ENCODE data around the gene MYRFL.

- TF ChIP-seq POLR2A (IDR thresholded peaks at IDR 0.05) (no peak), CTCF (IDR thresholded peaks at IDR 0.05) (no peak)
Measured at GRCh38 chr12:69903548-69903947, 78.5 kb downstream of the MYRFL start.
